H1 (cell line): ENCODE measurements around the gene CUL1. TPM values are rescaled to one million over a fixed set of nuclear protein-coding genes. Genes with fewer than 3 reads are reported as not detected.

Experiments used
- CTCF ChIA-PET: fragments of 300-600 bp; sonication (Branson Sonifier 250); formaldehyde crosslinking; loops from one replicate; lab custom pipeline; 2021; ENCODE audit not compliant: partially characterized antibody; lab: Charles Lee
- POLR2A ChIA-PET: fragments of 300-600 bp; sonication (Branson Sonifier 250); formaldehyde crosslinking; loops from one replicate; lab custom pipeline; 2021; ENCODE audit warnings: inconsistent platforms; ENCODE audit not compliant: partially characterized antibody; lab: Charles Lee
- DNase-seq, 2 experiments: peaks; one replicate each; pipeline versions ENCODE4 v3.0.0 to v3.0.0-alpha.2; 2010 to 2022; ENCODE audit warnings: low spot score in 2 of 2, low read depth in 1 of 2, mixed read lengths in 1 of 2
- FAIRE-seq: peaks from 2 replicates; lab custom pipeline; 2011; peaks lifted over from hg19 to GRCh38; lab: Jason Lieb, UNC
- H2AFZ ChIP-seq: 2 replicates; pipeline ENCODE4 v1.8.1; 2012; ENCODE audit warnings: low read length, inconsistent platforms
- H2AK5ac ChIP-seq: 2 replicates; pipeline ENCODE4 v1.6.1; 2013; ENCODE audit warnings: low read depth, low read length
- H2BK120ac ChIP-seq: replicated peaks from 2 replicates; pipeline ENCODE3; 2013; ENCODE audit warnings: low read depth, low read length, inconsistent platforms
- H2BK12ac ChIP-seq: 2 replicates; pipeline ENCODE4 v1.6.1; 2013; ENCODE audit warnings: low read depth, low read length
- H2BK15ac ChIP-seq: 2 replicates; pipeline ENCODE4 v1.6.1; 2013; ENCODE audit warnings: low read length
- H2BK20ac ChIP-seq: 2 replicates; pipeline ENCODE4 v1.6.1; 2013; ENCODE audit warnings: low read length
- H2BK5ac ChIP-seq: 2 replicates; pipeline ENCODE4 v1.6.1; 2013; ENCODE audit warnings: low read depth, low read length
- H3K14ac ChIP-seq: 2 replicates; pipeline ENCODE4 v1.6.1; 2013; ENCODE audit warnings: inconsistent platforms; ENCODE audit not compliant: insufficient read length
- H3K18ac ChIP-seq: 2 replicates; pipeline ENCODE4 v1.6.1; 2013; ENCODE audit warnings: low read length; ENCODE audit errors: extremely low read depth
- H3K23ac ChIP-seq: 2 replicates; pipeline ENCODE4 v1.6.1; 2013; ENCODE audit warnings: inconsistent platforms; ENCODE audit not compliant: insufficient read length
- H3K23me2 ChIP-seq: 2 replicates; pipeline ENCODE4 v1.6.1; 2013; ENCODE audit warnings: low read depth, low read length
- H3K27ac ChIP-seq: 2 replicates; pipeline ENCODE4 v1.6.1; 2011; ENCODE audit warnings: low read depth, low read length, inconsistent platforms
- H3K27me3 ChIP-seq, 4 experiments: replicated peaks in 1 of 4; 1 replicate in 1 of 4; 2 replicates in 3 of 4; pipeline versions ENCODE4 v1.6.1 to v1.8.1; 2011 to 2013; ENCODE audit warnings: low read length in 3 of 4, mild to moderate bottlenecking in 3 of 4, inconsistent platforms in 2 of 4, mixed read lengths in 2 of 4, moderate library complexity in 1 of 4; ENCODE audit not compliant: control insufficient read depth in 3 of 4, insufficient read depth in 3 of 4; ENCODE audit errors: extremely low read depth in 1 of 4
- H3K36me3 ChIP-seq, 4 experiments: 2 replicates each; pipeline versions ENCODE4 v1.6.1 to v1.8.1; 2011 to 2013; ENCODE audit warnings: mild to moderate bottlenecking in 4 of 4, low read length in 3 of 4, moderate library complexity in 2 of 4, control low read depth in 1 of 4, inconsistent platforms in 1 of 4; ENCODE audit not compliant: insufficient read depth in 4 of 4, control insufficient read depth in 2 of 4
- H3K4ac ChIP-seq: replicated peaks from 2 replicates; pipeline ENCODE3; 2013; ENCODE audit warnings: low read length, low read depth, mixed read lengths, inconsistent platforms; ENCODE audit not compliant: insufficient read length
- H3K4me1 ChIP-seq, 4 experiments: replicated peaks in 1 of 4; 1 replicate in 1 of 4; 2 replicates in 3 of 4; pipeline versions ENCODE4 v1.6.1 to v1.8.1; 2011 to 2013; ENCODE audit warnings: low read length in 3 of 4, inconsistent platforms in 2 of 4, mixed read lengths in 1 of 4; ENCODE audit not compliant: insufficient read depth in 4 of 4, control insufficient read depth in 3 of 4
- H3K4me2 ChIP-seq, 2 experiments: 2 replicates each; pipeline versions ENCODE4 v1.6.1 to v1.8.1; 2011 to 2013; ENCODE audit warnings: low read depth in 2 of 2, low read length in 2 of 2, control low read depth in 1 of 2, inconsistent platforms in 1 of 2, mild to moderate bottlenecking in 1 of 2; ENCODE audit not compliant: insufficient read depth in 1 of 2
- H3K4me3 ChIP-seq, 4 experiments: fragments of 200-600, 300-600 bp in 1 of 4; sonication (generic), shearing (Covaris generic), sonication (Bioruptor Twin) in 1 of 4; 2 replicates each; pipeline versions ENCODE4 v1.5.1 to v1.8.1; 2011 to 2016; ENCODE audit warnings: low read length in 4 of 4, low read depth in 3 of 4, control low read depth in 2 of 4, inconsistent platforms in 2 of 4, mild to moderate bottlenecking in 2 of 4, mixed read lengths in 1 of 4, moderate library complexity in 1 of 4; ENCODE audit not compliant: insufficient read depth in 2 of 4; ENCODE audit errors: extremely low read depth in 1 of 4
- H3K56ac ChIP-seq: replicated peaks from 2 replicates; pipeline ENCODE3; 2013; ENCODE audit warnings: low read depth, mild to moderate bottlenecking, mixed read lengths, low read length, inconsistent platforms; ENCODE audit not compliant: insufficient read length
- H3K79me1 ChIP-seq: 2 replicates; pipeline ENCODE4 v1.6.1; 2013; ENCODE audit warnings: low read depth, low read length, control low read depth
- H3K79me2 ChIP-seq, 2 experiments: 2 replicates each; pipeline versions ENCODE4 v1.6.1 to v1.8.1; 2012 to 2013; ENCODE audit warnings: low read length in 2 of 2, mild to moderate bottlenecking in 2 of 2, inconsistent platforms in 1 of 2; ENCODE audit not compliant: insufficient read depth in 2 of 2, control insufficient read depth in 1 of 2
- H3K9ac ChIP-seq, 4 experiments: replicated peaks in 1 of 4; 1 replicate in 1 of 4; 2 replicates in 3 of 4; pipeline versions ENCODE4 v1.6.1 to v1.8.1; 2011 to 2013; ENCODE audit warnings: low read depth in 3 of 4, low read length in 3 of 4, control low read depth in 2 of 4, mild to moderate bottlenecking in 2 of 4, moderate library complexity in 2 of 4, inconsistent platforms in 1 of 4; ENCODE audit errors: extremely low read depth in 1 of 4
- H3K9me3 ChIP-seq, 2 experiments: 2 replicates each; pipeline versions ENCODE4 v1.6.1 to v1.8.1; 2012 to 2013; ENCODE audit warnings: mild to moderate bottlenecking in 2 of 2, moderate library complexity in 2 of 2, control low read depth in 1 of 2, inconsistent platforms in 1 of 2, low read depth in 1 of 2, low read length in 1 of 2, mixed read lengths in 1 of 2; ENCODE audit not compliant: insufficient read depth in 2 of 2
- H4K20me1 ChIP-seq, 2 experiments: replicated peaks in 1 of 2; 2 replicates each; pipeline versions ENCODE3 to v1.8.1; 2011 to 2013; ENCODE audit warnings: inconsistent platforms in 2 of 2, low read length in 2 of 2, mild to moderate bottlenecking in 1 of 2; ENCODE audit not compliant: insufficient read depth in 2 of 2, control insufficient read depth in 1 of 2
- H4K5ac ChIP-seq: 2 replicates; pipeline ENCODE4 v1.6.1; 2013; ENCODE audit warnings: low read length, low read depth, mixed read lengths, inconsistent platforms; ENCODE audit not compliant: insufficient read length
- H4K8ac ChIP-seq: 2 replicates; pipeline ENCODE4 v1.8.0; 2013; ENCODE audit warnings: mild to moderate bottlenecking, moderate library complexity, low read length, inconsistent platforms; ENCODE audit not compliant: insufficient read depth; ENCODE audit errors: extremely low read depth
- H4K91ac ChIP-seq: replicated peaks from 2 replicates; pipeline ENCODE3; 2013; ENCODE audit warnings: low read length, mixed read lengths, inconsistent platforms; ENCODE audit not compliant: insufficient read length
- KDM1A ChIP-seq: fragments of 200-600, 300-600 bp; sonication (generic); IDR thresholded peaks from 2 replicates; pipeline ENCODE4 v1.7.1; 2016; ENCODE audit warnings: mild to moderate bottlenecking, low read length, borderline replicate concordance
- WGBS, 2 experiments: shearing (Covaris generic) in 1 of 2; methylation state at CpG; one replicate each; pipeline versions ENCODE4 v1.1.6 to v1.1.7; 2013 to 2015; ENCODE audit warnings: low lambda C conversion rate in 2 of 2, mixed read lengths in 2 of 2, inconsistent platforms in 1 of 2, low coverage in 1 of 2, missing lambda C conversion rate in 1 of 2; ENCODE audit not compliant: insufficient replicate concordance in 2 of 2, insufficient coverage in 1 of 2, insufficient read length in 1 of 2; ENCODE audit errors: extremely low coverage in 1 of 2, missing lambda C conversion rate in 1 of 2; 5-methylcytosine and 5-hydroxymethylcytosine counted together
- polyA plus RNA-seq, 7 experiments: library from polyadenylated mRNA; depleted of rRNA in 3 of 7; stranded (reverse) in 5 of 7; unstranded in 2 of 7; fragments of >200 nt in 5 of 7; fragments of 200-250 nt in 2 of 7; gene quantifications; 1 replicate in 5 of 7; 2 replicates in 1 of 7; 4 replicates in 1 of 7; pipeline versions ENCODE4 v1.2.1 to v1.2.3, GENCODE V29; 2011 to 2013; ENCODE audit warnings: missing spikeins in 2 of 7, mixed read lengths in 2 of 7
- total RNA-seq: library from RNA; stranded (reverse); fragmentation: NEBNext Ultra II Directional; extraction: Animal tissue kit (Norgen Biotek cat#: 25700); gene quantifications from 2 replicates; pipeline ENCODE4 v1.2.1, GENCODE V29; 2021
- TF ChIP-seq, protein P1 (sequence below): IDR thresholded peaks from 2 replicates; pipeline ENCODE4 v1.6.1; 2012; ENCODE audit warnings: inconsistent platforms

Gene CUL1
- total and polyA plus RNA-seq, 2 of the 8 experiments (the other 6 are each of a cell fraction or from before 2014, with no cell fraction given): 33.0 to 77.3 TPM

DNA sequence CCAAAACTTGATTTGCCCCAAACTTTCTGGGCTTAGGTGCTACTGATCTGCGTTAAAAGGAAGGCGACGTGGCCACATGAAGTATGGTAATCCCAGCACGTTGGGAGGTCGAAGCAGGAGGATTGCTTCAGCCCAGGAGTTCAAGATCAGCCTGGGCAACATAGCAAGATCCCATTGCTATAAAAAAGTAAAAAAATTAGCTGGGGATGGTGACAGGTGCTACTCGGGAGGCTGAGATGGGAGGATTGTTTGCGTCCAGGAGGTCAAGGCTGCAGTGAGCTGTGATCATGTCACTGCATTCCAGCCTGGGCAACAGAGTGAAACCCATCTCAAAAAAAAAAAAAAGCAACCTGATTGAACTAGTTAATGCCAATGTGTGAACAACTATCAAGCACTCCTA lies 5.1 kb upstream of the CUL1 start:
- no peak overlapping the region for H4K5ac ChIP-seq
- no peak overlapping the region for H2AFZ ChIP-seq
- no peak overlapping the region for H2AK5ac ChIP-seq
- no peak overlapping the region for H3K4me2 ChIP-seq
- ChIA-PET POLR2A (no interaction called here), CTCF (interaction anchor here (2.3 kb wide), 1 partner anchor 53 kb away, joined by 5 read pairs; no protein-coding TSS in a partner anchor)
- no peak overlapping the region for H2BK5ac ChIP-seq
- no peaks in the 10 kb centered on the region for H3K36me3 ChIP-seq
- no peak for DNase-seq
- no peak overlapping the region for H2BK120ac ChIP-seq
- FAIRE-seq: no peak
- no peak overlapping the region for H2BK12ac ChIP-seq
- H3K79me2 ChIP-seq: peaks cover 0 to 9% of the 10 kb centered on the region in 2 experiments; a peak in 2 of 4 replicates
- no peak overlapping the region for H3K4me3 ChIP-seq
- no peak overlapping the region for H4K8ac ChIP-seq
- TF ChIP-seq KDM1A: peak; percentile 52; the same call in 1 of the 2 replicates
- TF ChIP-seq, protein P1, sequence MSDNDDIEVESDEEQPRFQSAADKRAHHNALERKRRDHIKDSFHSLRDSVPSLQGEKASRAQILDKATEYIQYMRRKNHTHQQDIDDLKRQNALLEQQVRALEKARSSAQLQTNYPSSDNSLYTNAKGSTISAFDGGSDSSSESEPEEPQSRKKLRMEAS: no peak
- no peaks in the 10 kb centered on the region for H4K20me1 ChIP-seq
- no peak overlapping the region for H2BK15ac ChIP-seq
- peaks cover 0 to 8% (median 2%) of the 10 kb centered on the region in 4 experiments; a peak in 4 of 7 replicates for H3K4me1 ChIP-seq
- H3K56ac ChIP-seq: no peak overlapping the region
- no peak overlapping the region for H3K23ac ChIP-seq
- H3K27me3 ChIP-seq: no peaks in the 10 kb centered on the region
- no peaks in the 10 kb centered on the region for H3K9me3 ChIP-seq
- no peak overlapping the region for H3K14ac ChIP-seq
- no peak overlapping the region for H2BK20ac ChIP-seq
- no peak overlapping the region for H3K4ac ChIP-seq
- no peak overlapping the region for H3K27ac ChIP-seq
- no peaks in the 10 kb centered on the region for H3K79me1 ChIP-seq
- no peak overlapping the region for H4K91ac ChIP-seq
- H3K18ac ChIP-seq: no peak overlapping the region
- H3K9ac ChIP-seq: no peak overlapping the region
- WGBS, 2 experiments: 92% methylated on average over 7 of the region's 7 CpGs; no CpG with 5 or more reads in 1 of the 2 experiments
- H3K23me2 ChIP-seq: no peaks in the 10 kb centered on the region
